AG09319 (cell line): Measurements from ENCODE around the gene MDP1.

Experiments
- DNase-seq: peaks from one replicate; pipeline ENCODE4 v3.0.0-alpha.2; 2010; ENCODE audit warnings: low read depth; ENCODE audit errors: extremely low read depth
- CTCF ChIP-seq: IDR thresholded peaks from 2 replicates; pipeline ENCODE4 v1.5.1; 2011; ENCODE audit warnings: low read depth, mild to moderate bottlenecking, inconsistent platforms, low read length, moderate library complexity

The MDP1 gene

DNA sequence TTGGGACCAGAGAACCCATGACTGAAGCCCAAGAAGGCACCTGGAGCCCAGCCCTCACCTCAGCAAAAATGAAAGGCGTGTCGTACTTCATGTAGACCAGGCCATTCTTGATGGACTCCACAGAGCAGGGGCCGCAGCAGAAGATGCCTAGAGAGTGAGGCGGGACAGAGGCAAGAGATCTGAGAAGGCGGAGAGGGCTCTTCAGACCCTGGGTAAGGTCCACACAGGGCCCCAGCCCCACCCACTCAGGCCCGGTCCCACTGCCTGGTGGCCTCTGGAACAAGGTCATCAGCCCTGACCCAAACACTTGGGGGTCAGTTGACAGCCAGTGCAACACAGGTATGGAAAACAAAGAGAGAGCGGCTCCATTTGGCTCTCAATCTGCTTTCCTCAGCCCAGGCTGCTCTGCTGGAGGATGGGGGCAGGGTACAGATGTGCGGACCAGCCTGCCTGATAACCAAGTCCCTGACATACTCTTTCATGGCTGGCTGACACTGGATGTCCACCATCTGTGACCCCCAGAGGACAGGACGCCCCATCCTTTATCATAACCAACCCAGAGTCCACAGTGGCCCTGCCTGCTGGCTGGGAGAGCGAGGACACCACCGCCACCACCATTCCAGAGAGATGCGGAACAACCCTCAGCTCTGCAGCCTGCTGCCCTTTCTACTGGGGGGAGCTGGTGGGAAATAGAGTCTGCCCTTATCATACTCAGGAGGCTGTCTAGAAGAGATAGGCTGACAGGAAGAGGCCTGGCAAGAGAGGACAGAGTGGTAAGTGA is 40.3 kb upstream of the MDP1 start:
- DNase-seq = no peak
- TF ChIP-seq CTCF = no peak

GRCh38 chr14:24255438-24255837 is 39.6 kb upstream of the MDP1 start:
- no peak for DNase-seq
- no peak for TF ChIP-seq CTCF

DNA sequence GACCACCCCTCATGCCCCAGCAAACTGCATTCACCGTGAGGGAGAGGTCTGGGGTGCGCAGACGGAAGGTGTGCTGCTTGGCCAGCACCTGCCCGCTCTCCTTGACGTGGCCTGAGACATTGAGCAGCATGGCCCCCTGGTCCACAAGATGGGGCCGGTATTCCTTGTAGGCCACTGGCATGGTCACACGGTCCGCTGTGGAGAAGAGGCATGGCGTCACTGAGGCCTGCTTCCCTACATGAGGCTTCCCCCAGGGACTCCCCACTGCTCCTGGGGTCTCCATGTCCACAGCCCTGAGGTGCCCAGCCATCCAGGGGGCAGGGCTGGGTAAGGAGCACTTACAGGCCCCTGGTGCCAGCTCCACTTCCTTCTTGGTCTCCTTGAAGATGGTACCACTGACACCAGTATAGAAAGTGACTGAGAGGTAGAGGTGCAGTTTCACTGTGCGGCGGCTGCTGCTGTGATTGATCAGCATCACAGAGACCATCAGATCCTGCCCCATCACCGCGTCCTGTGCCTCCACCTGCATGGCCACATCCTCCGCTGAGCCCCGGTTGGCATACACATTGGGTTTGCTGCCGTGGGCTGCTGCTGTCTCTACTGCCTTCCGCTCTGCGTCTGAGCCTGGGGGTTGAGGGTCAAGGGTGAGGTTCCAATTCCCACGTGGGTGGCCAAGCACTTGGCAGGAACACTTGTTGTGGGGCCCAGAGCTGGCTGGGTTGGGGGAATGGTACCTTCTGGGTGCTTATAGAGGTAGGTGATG is 38.9 kb upstream of the MDP1 start:
- no peak for TF ChIP-seq CTCF
- no peak for DNase-seq

DNA sequence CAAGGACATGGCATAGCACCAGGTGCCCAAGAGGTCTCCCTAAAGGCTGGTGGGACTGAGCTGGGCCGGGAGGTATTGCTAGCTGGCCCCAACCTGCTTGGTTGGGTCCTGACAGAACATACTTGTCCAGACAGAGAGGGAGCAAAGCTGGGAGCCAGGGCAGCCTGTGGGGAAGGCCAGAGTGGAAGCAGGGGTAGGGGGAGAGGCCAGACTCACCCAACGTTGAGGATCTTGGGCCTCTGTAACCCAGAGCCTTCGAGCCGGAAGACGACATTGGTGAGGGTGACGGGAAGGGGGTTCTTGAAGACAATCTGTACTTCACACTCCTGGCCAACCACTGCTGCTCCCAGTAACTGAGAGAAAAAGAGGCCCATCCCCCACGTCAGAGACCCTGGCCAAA is 38.1 kb upstream of the MDP1 start:
- DNase-seq = no peak
- no peak for TF ChIP-seq CTCF

GRCh38 chr14:24252289-24253124 is 36.6 kb upstream of the MDP1 start:
- no peak for DNase-seq
- no peak for TF ChIP-seq CTCF

- DNase-seq = no peak
- TF ChIP-seq CTCF = no peak
These were observed 36.0 kb upstream of the MDP1 start for GRCh38 chr14:24251880-24252288.
